Measurements from ENCODE around the gene HMX1. TPM values are rescaled to one million over a fixed set of nuclear protein-coding genes. Genes with fewer than 3 reads are reported as not detected.

HMX1 gene
- total RNA-seq, 5 donors from 2014 or later (not counting 1 experiment from before 2014, with no cell fraction given), result not detected

GRCh38 chr4:8843597-8843996, 28.0 kb downstream of the HMX1 start:
- H3K27me3 Mint-ChIP-seq, result peaks cover 0 to 3% of the 10 kb centered on the region in 2 donors
- Histone ChIP-seq H3K4me1 (ENCODE audit: control insufficient read depth in 1 of 2, extremely low read depth in 1 of 2, insufficient read depth in 2 of 2, low read length in 2 of 2) (no peaks in the 10 kb centered on the region), H3K9me3 (no peaks in the 10 kb centered on the region), H3K4me3 (ENCODE audit: control insufficient read depth in 1 of 2, extremely low read depth in 1 of 2, low read length in 1 of 2) (no peak overlapping the region), H3K36me3 (ENCODE audit: control insufficient read depth in 2 of 2, extremely low read depth in 1 of 2, insufficient read depth in 1 of 2, low read length in 1 of 2) (no peaks in the 10 kb centered on the region), H3K27me3 (replicated peaks in 1 of 2; ENCODE audit: control insufficient read depth in 2 of 2, extremely low read depth in 1 of 2, insufficient read depth in 2 of 2, low read length in 1 of 2) (peaks cover 0 to 24% of the 10 kb centered on the region in 2 experiments), H3K27ac (ENCODE audit: low read length) (no peak overlapping the region)
- ATAC-seq (replicated peaks in 1 of 4) (no peak), DNase-seq (no peak)
- POLR2A ChIA-PET, result no interaction called here
- WGBS (ENCODE audit: insufficient coverage), result 80% methylated on average over 1 of the region's 3 CpGs
- CTCF ChIA-PET, result no interaction called here
- no peaks in the 10 kb centered on the region for H3K36me3 Mint-ChIP-seq
- no peak overlapping the region for H3K27ac Mint-ChIP-seq
- no peaks in the 10 kb centered on the region for H3K4me1 Mint-ChIP-seq
- H3K4me3 Mint-ChIP-seq, result no peak overlapping the region
- peaks cover 0 to 9% (median 0%) of the 10 kb centered on the region in 3 donors for H3K9me3 Mint-ChIP-seq

- H3K4me1 Mint-ChIP-seq, result no peaks in the 10 kb centered on the region
- ATAC-seq (replicated peaks in 1 of 4), result no peak
- Histone ChIP-seq H3K9me3 (no peaks in the 10 kb centered on the region), H3K4me3 (ENCODE audit: control insufficient read depth in 1 of 2, extremely low read depth in 1 of 2, low read length in 1 of 2) (no peak overlapping the region), H3K27me3 (replicated peaks in 1 of 2; ENCODE audit: control insufficient read depth in 2 of 2, extremely low read depth in 1 of 2, insufficient read depth in 2 of 2, low read length in 1 of 2) (peaks cover 0 to 22% of the 10 kb centered on the region in 2 experiments), H3K27ac (ENCODE audit: low read length) (no peak overlapping the region), H3K36me3 (ENCODE audit: control insufficient read depth in 2 of 2, extremely low read depth in 1 of 2, insufficient read depth in 1 of 2, low read length in 1 of 2) (no peaks in the 10 kb centered on the region), H3K4me1 (ENCODE audit: control insufficient read depth in 1 of 2, extremely low read depth in 1 of 2, insufficient read depth in 2 of 2, low read length in 2 of 2) (no peaks in the 10 kb centered on the region)
- WGBS (ENCODE audit: insufficient coverage), result 100% methylated on average over 1 of the region's 2 CpGs
- H3K9me3 Mint-ChIP-seq, result peaks cover 0 to 9% (median 0%) of the 10 kb centered on the region in 3 donors
- no peaks in the 10 kb centered on the region for H3K36me3 Mint-ChIP-seq
- ChIA-PET CTCF (no interaction called here), POLR2A (no interaction called here)
- no peak overlapping the region for H3K27ac Mint-ChIP-seq
- DNase-seq, result no peak
- no peak overlapping the region for H3K4me3 Mint-ChIP-seq
- no peaks in the 10 kb centered on the region for H3K27me3 Mint-ChIP-seq
These were observed 29.0 kb downstream of the HMX1 start for GRCh38 chr4:8842614-8843013.

GRCh38 chr4:8841678-8842268, 29.9 kb downstream of the HMX1 start:
- H3K4me3 Mint-ChIP-seq, result no peak overlapping the region
- peaks cover 0 to 18% of the 10 kb centered on the region in 2 experiments for H3K27me3 ChIP-seq (replicated peaks in 1 of 2; ENCODE audit: control insufficient read depth in 2 of 2, extremely low read depth in 1 of 2, insufficient read depth in 2 of 2, low read length in 1 of 2)
- ChIA-PET POLR2A (no interaction called here), CTCF (no interaction called here)
- no peak for DNase-seq
- no peak for ATAC-seq (replicated peaks in 1 of 4)
- H3K4me1 ChIP-seq (ENCODE audit: control insufficient read depth in 1 of 2, extremely low read depth in 1 of 2, insufficient read depth in 2 of 2, low read length in 2 of 2), result no peaks in the 10 kb centered on the region
- H3K36me3 ChIP-seq (ENCODE audit: control insufficient read depth in 2 of 2, extremely low read depth in 1 of 2, insufficient read depth in 1 of 2, low read length in 1 of 2), result no peaks in the 10 kb centered on the region
- no peak overlapping the region for H3K27ac ChIP-seq (ENCODE audit: low read length)
- H3K4me3 ChIP-seq (ENCODE audit: control insufficient read depth in 1 of 2, extremely low read depth in 1 of 2, low read length in 1 of 2), result no peak overlapping the region
- no peaks in the 10 kb centered on the region for H3K4me1 Mint-ChIP-seq
- H3K27ac Mint-ChIP-seq, result no peak overlapping the region
- no peaks in the 10 kb centered on the region for H3K27me3 Mint-ChIP-seq
- 86% methylated on average over 3 of the region's 3 CpGs for whole genome bisulfite sequencing (ENCODE audit: insufficient coverage)
- H3K9me3 Mint-ChIP-seq, result peaks cover 0 to 9% (median 0%) of the 10 kb centered on the region in 3 donors
- H3K9me3 ChIP-seq, result no peaks in the 10 kb centered on the region
- H3K36me3 Mint-ChIP-seq, result no peaks in the 10 kb centered on the region

- H3K4me3 ChIP-seq (ENCODE audit: control insufficient read depth in 1 of 2, extremely low read depth in 1 of 2, low read length in 1 of 2), result no peak overlapping the region
- POLR2A ChIA-PET, result no interaction called here
These were observed 30.7 kb downstream of the HMX1 start for GRCh38 chr4:8840816-8841455.

GRCh38 chr4:8840006-8840793, 31.4 kb downstream of the HMX1 start:
- DNase-seq, result peak in 1 of 35 experiments; percentile 15

More at GRCh38 chr4:8840816-8841455, 30.7 kb downstream of the HMX1 start:
- Histone ChIP-seq H3K36me3 (ENCODE audit: control insufficient read depth in 2 of 2, extremely low read depth in 1 of 2, insufficient read depth in 1 of 2, low read length in 1 of 2) (no peaks in the 10 kb centered on the region), H3K4me1 (ENCODE audit: control insufficient read depth in 1 of 2, extremely low read depth in 1 of 2, insufficient read depth in 2 of 2, low read length in 2 of 2) (no peaks in the 10 kb centered on the region), H3K27ac (ENCODE audit: low read length) (no peak overlapping the region), H3K9me3 (no peaks in the 10 kb centered on the region), H3K27me3 (replicated peaks in 1 of 2; ENCODE audit: control insufficient read depth in 2 of 2, extremely low read depth in 1 of 2, insufficient read depth in 2 of 2, low read length in 1 of 2) (peaks cover 0 to 12% of the 10 kb centered on the region in 2 experiments)
- Mint-ChIP-seq H3K36me3 (no peaks in the 10 kb centered on the region), H3K27ac (no peak overlapping the region), H3K4me3 (no peak overlapping the region), H3K27me3 (peaks cover 0 to 4% of the 10 kb centered on the region in 2 donors), H3K4me1 (no peaks in the 10 kb centered on the region), H3K9me3 (peaks cover 0 to 9% (median 0%) of the 10 kb centered on the region in 3 donors)
- WGBS (ENCODE audit: insufficient coverage), result 84% methylated on average over 13 of the region's 14 CpGs
- DNase-seq, result peak in 1 of 35 experiments; percentile 8
- ATAC-seq (replicated peaks in 1 of 4), result no peak
- CTCF ChIA-PET, result no interaction called here

GRCh38 chr4:8838961-8839431, 32.6 kb downstream of the HMX1 start:
- ChIA-PET POLR2A (no interaction called here), CTCF (no interaction called here)
- Histone ChIP-seq H3K27ac (ENCODE audit: low read length) (no peak overlapping the region), H3K36me3 (ENCODE audit: control insufficient read depth in 2 of 2, extremely low read depth in 1 of 2, insufficient read depth in 1 of 2, low read length in 1 of 2) (no peaks in the 10 kb centered on the region), H3K4me3 (ENCODE audit: control insufficient read depth in 1 of 2, extremely low read depth in 1 of 2, low read length in 1 of 2) (no peak overlapping the region), H3K27me3 (replicated peaks in 1 of 2; ENCODE audit: control insufficient read depth in 2 of 2, extremely low read depth in 1 of 2, insufficient read depth in 2 of 2, low read length in 1 of 2) (peaks cover 0 to 21% of the 10 kb centered on the region in 2 experiments), H3K9me3 (no peaks in the 10 kb centered on the region), H3K4me1 (ENCODE audit: control insufficient read depth in 1 of 2, extremely low read depth in 1 of 2, insufficient read depth in 2 of 2, low read length in 2 of 2) (no peaks in the 10 kb centered on the region)
- H3K4me1 Mint-ChIP-seq, result no peaks in the 10 kb centered on the region
- H3K36me3 Mint-ChIP-seq, result no peaks in the 10 kb centered on the region
- peak in 2 of 35 experiments; percentile 11 to 14 for DNase-seq
- H3K4me3 Mint-ChIP-seq, result no peak overlapping the region
- H3K27ac Mint-ChIP-seq, result no peak overlapping the region
- WGBS (ENCODE audit: insufficient coverage), result 91% methylated on average over 17 of the region's 22 CpGs
- peaks cover 4 to 7% of the 10 kb centered on the region in 2 donors for H3K27me3 Mint-ChIP-seq
- ATAC-seq (replicated peaks in 1 of 4), result no peak
- peaks cover 0 to 9% (median 0%) of the 10 kb centered on the region in 3 donors for H3K9me3 Mint-ChIP-seq

More at GRCh38 chr4:8840006-8840793, 31.4 kb downstream of the HMX1 start:
- no peaks in the 10 kb centered on the region for H3K9me3 ChIP-seq
- POLR2A ChIA-PET, result no interaction called here
- no peak overlapping the region for H3K27ac ChIP-seq (ENCODE audit: low read length)
- Mint-ChIP-seq H3K27ac (no peak overlapping the region), H3K36me3 (no peaks in the 10 kb centered on the region), H3K4me3 (no peak overlapping the region), H3K9me3 (peaks cover 0 to 9% (median 0%) of the 10 kb centered on the region in 3 donors), H3K27me3 (peaks cover 0 to 6% of the 10 kb centered on the region in 2 donors), H3K4me1 (no peaks in the 10 kb centered on the region)
- H3K36me3 ChIP-seq (ENCODE audit: control insufficient read depth in 2 of 2, extremely low read depth in 1 of 2, insufficient read depth in 1 of 2, low read length in 1 of 2), result no peaks in the 10 kb centered on the region
- no peaks in the 10 kb centered on the region for H3K4me1 ChIP-seq (ENCODE audit: control insufficient read depth in 1 of 2, extremely low read depth in 1 of 2, insufficient read depth in 2 of 2, low read length in 2 of 2)
- no peak for ATAC-seq (replicated peaks in 1 of 4)
- CTCF ChIA-PET, result no interaction called here
- WGBS (ENCODE audit: insufficient coverage), result 85% methylated on average over 8 of the region's 10 CpGs
- H3K27me3 ChIP-seq (replicated peaks in 1 of 2; ENCODE audit: control insufficient read depth in 2 of 2, extremely low read depth in 1 of 2, insufficient read depth in 2 of 2, low read length in 1 of 2), result peaks cover 0 to 16% of the 10 kb centered on the region in 2 experiments
- no peak overlapping the region for H3K4me3 ChIP-seq (ENCODE audit: control insufficient read depth in 1 of 2, extremely low read depth in 1 of 2, low read length in 1 of 2)
